HG03097 (cell line): ENCODE measurements around the gene ADGRV1.
"Not testable (repeated sequence)": the region's sequence is repeated elsewhere in the genome, so short reads cannot be mapped to it uniquely, and the experiment has no call there.

Experiments
- ATAC-seq: cut with Tn5 transposase; IDR thresholded peaks from one replicate; pipeline ENCODE4 v1.9.1; 2021; ENCODE audit not compliant: unreplicated experiment, low FRiP score

Gene ADGRV1

GRCh38 chr5:90703932-90704331 lies 145.3 kb downstream of the ADGRV1 start:
- ATAC-seq: no peak

GRCh38 chr5:90707698-90708097 lies 149.1 kb downstream of the ADGRV1 start:
- no peak for ATAC-seq

- peak; percentile 68 for ATAC-seq
These were observed 150.9 kb downstream of the ADGRV1 start for GRCh38 chr5:90709323-90710155.

- ATAC-seq: no peak
These were observed 159.8 kb downstream of the ADGRV1 start for GRCh38 chr5:90718387-90718786.

GRCh38 chr5:90739567-90739966 lies 181.0 kb downstream of the ADGRV1 start:
- no peak for ATAC-seq

GRCh38 chr5:90740244-90740799 lies 181.7 kb downstream of the ADGRV1 start:
- ATAC-seq: no peak

GRCh38 chr5:90741022-90741564 lies 182.5 kb downstream of the ADGRV1 start:
- no peak for ATAC-seq

GRCh38 chr5:90746119-90746518 lies 187.5 kb downstream of the ADGRV1 start:
- ATAC-seq: no peak

- no peak for ATAC-seq
These were observed 188.6 kb downstream of the ADGRV1 start for GRCh38 chr5:90747175-90747574.

- ATAC-seq: no peak
These were observed 189.1 kb downstream of the ADGRV1 start for GRCh38 chr5:90747693-90748092.

- no peak for ATAC-seq
These were observed 200.5 kb downstream of the ADGRV1 start for GRCh38 chr5:90759119-90759518.

GRCh38 chr5:90767710-90768109 lies 209.1 kb downstream of the ADGRV1 start:
- no peak for ATAC-seq

GRCh38 chr5:90770006-90770541 lies 211.5 kb downstream of the ADGRV1 start:
- not testable (repeated sequence) for ATAC-seq

GRCh38 chr5:90777959-90778358 lies 219.4 kb downstream of the ADGRV1 start:
- no peak for ATAC-seq

- peak; percentile 63 for ATAC-seq
These were observed 225.1 kb downstream of the ADGRV1 start for GRCh38 chr5:90783460-90784333.

- ATAC-seq: no peak
These were observed 228.2 kb downstream of the ADGRV1 start for GRCh38 chr5:90786756-90787155.

GRCh38 chr5:90792725-90793124 lies 234.1 kb downstream of the ADGRV1 start:
- no peak for ATAC-seq

- ATAC-seq: no peak
These were observed 234.6 kb downstream of the ADGRV1 start for GRCh38 chr5:90793183-90793582.

GRCh38 chr5:90796919-90797318 lies 238.3 kb downstream of the ADGRV1 start:
- ATAC-seq: not testable (repeated sequence)

GRCh38 chr5:90800082-90800481 lies 241.5 kb downstream of the ADGRV1 start:
- not testable (repeated sequence) for ATAC-seq

- ATAC-seq: not testable (repeated sequence)
These were observed 241.9 kb downstream of the ADGRV1 start for GRCh38 chr5:90800515-90800914.
